ENCODE measurements around the gene ATR.

ATR gene

DNA sequence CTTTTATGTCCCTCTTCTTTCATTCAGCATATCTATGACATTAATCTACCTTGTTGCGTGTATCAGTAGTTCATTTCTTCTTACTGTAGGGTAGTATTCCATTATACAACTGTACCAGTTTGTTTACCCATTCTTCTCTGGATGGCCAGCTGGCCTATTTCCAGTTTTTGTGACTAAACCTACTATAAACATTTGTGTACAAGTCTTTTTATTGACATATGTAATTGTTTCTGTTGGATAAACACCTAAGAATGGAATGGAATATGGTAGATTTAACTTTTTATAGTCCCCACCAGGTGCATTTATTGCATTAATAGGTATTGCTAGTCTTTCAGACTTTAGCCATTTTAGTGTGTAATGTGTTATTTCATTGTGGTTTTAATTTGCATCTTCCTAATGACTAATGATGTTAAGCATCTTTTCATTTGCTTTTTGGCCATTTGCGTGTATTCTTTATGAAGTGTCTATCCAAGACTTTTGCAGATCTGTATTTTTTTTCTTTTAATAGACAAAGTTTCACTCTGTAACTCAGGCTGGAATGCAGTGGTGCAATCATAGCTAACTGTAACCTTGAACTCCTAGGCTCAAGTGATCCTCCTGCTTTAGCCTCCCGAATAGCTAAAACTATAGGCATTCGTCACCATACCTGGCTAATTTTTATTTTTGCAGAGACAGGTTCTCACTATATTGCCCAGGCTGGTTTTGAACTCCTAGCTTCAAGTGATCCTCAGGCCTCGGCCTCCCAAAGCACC is 88.8 kb downstream of the ATR start:
- H3K27me3 ChIP-seq (ENCODE audit: low read depth, low read length): no peaks in the 10 kb centered on the region
- no peak overlapping the region for H3K27ac ChIP-seq (ENCODE audit: low read length)
- H4K20me1 ChIP-seq (ENCODE audit: insufficient read depth, low read length): no peaks in the 10 kb centered on the region
- H2AFZ ChIP-seq (ENCODE audit: low read depth, low read length): no peak overlapping the region
- peaks cover 8% of the 10 kb centered on the region for H3K4me1 ChIP-seq (ENCODE audit: low read length)
- no peak overlapping the region for H3K4me3 ChIP-seq (ENCODE audit: low read length)
- no peak overlapping the region for H3K9ac ChIP-seq (ENCODE audit: low read length)
- H3K79me2 ChIP-seq (ENCODE audit: low read length): no peaks in the 10 kb centered on the region
- H3K9me3 ChIP-seq (ENCODE audit: insufficient read depth, low read length): no peaks in the 10 kb centered on the region
- H3K4me2 ChIP-seq (ENCODE audit: low read length): no peak overlapping the region
- H3K36me3 ChIP-seq (replicated peaks; ENCODE audit: low read depth, low read length): peaks cover 40% of the 10 kb centered on the region
- no peak for TF ChIP-seq CTCF (IDR thresholded peaks at IDR 0.05; ENCODE audit: low read depth, low read length)

- no peak for TF ChIP-seq EZH2phosphoT487 (IDR thresholded peaks at IDR 0.05; ENCODE audit: low read depth)
- no peak for TF ChIP-seq CTCF (IDR thresholded peaks at IDR 0.05; ENCODE audit: low read depth, low read length)
- H3K27ac ChIP-seq (ENCODE audit: low read length): no peak overlapping the region; the same call in 1 of the 2 replicates
- H3K9ac ChIP-seq (ENCODE audit: low read length): no peak overlapping the region
- no peak overlapping the region for H3K4me3 ChIP-seq (ENCODE audit: low read length)
- H3K36me3 ChIP-seq (replicated peaks; ENCODE audit: low read depth, low read length): peaks cover 39% of the 10 kb centered on the region
- no peak overlapping the region; the same call in 1 of the 2 replicates for H3K4me2 ChIP-seq (ENCODE audit: low read length)
- H2AFZ ChIP-seq (ENCODE audit: low read depth, low read length): no peak overlapping the region
- H3K4me1 ChIP-seq (ENCODE audit: low read length): peaks cover 12% of the 10 kb centered on the region
- no peaks in the 10 kb centered on the region for H4K20me1 ChIP-seq (ENCODE audit: insufficient read depth, low read length)
- H3K79me2 ChIP-seq (ENCODE audit: low read length): no peaks in the 10 kb centered on the region
- no peaks in the 10 kb centered on the region for H3K27me3 ChIP-seq (ENCODE audit: low read depth, low read length)
- 0 out of 2 replicates have a peak, but pooled peaks cover 3% of the 10 kb centered on the region for H3K9me3 ChIP-seq (ENCODE audit: insufficient read depth, low read length)
Observed at GRCh38 chr3:142484912-142485435, 93.6 kb downstream of the ATR start.

DNA sequence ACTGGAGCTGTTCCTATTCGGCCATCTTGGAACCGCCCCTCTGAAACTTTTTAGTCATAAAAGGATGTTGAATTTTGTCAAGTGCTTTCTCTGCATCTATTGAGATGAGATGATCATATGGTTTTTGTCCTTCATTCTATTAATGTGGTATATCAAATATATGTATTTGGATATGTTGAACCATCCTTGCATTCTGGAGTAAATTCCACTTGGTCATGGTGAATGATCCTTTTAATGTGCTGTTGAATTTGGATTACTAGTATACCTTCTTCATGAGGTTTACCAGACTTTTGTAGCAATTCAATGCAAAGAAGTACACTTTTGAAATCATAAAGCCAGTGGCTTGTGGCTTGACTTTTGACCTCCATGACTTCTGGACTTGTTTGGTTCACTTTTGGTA is 97.3 kb downstream of the ATR start:
- H3K9me3 ChIP-seq (ENCODE audit: insufficient read depth, low read length): 0 out of 2 replicates have a peak, but pooled peaks cover 3% of the 10 kb centered on the region
- no peak overlapping the region for H3K4me2 ChIP-seq (ENCODE audit: low read length)
- H2AFZ ChIP-seq (ENCODE audit: low read depth, low read length): no peak overlapping the region
- no peaks in the 10 kb centered on the region for H3K27me3 ChIP-seq (ENCODE audit: low read depth, low read length)
- TF ChIP-seq CTCF (IDR thresholded peaks at IDR 0.05; ENCODE audit: low read depth, low read length): no peak
- no peaks in the 10 kb centered on the region for H4K20me1 ChIP-seq (ENCODE audit: insufficient read depth, low read length)
- peaks cover 12% of the 10 kb centered on the region for H3K4me1 ChIP-seq (ENCODE audit: low read length)
- H3K79me2 ChIP-seq (ENCODE audit: low read length): no peaks in the 10 kb centered on the region
- H3K27ac ChIP-seq (ENCODE audit: low read length): no peak overlapping the region
- H3K9ac ChIP-seq (ENCODE audit: low read length): no peak overlapping the region
- peaks cover 32% of the 10 kb centered on the region for H3K36me3 ChIP-seq (replicated peaks; ENCODE audit: low read depth, low read length)
- H3K4me3 ChIP-seq (ENCODE audit: low read length): no peak overlapping the region

- no peaks in the 10 kb centered on the region for H3K9me3 ChIP-seq (ENCODE audit: insufficient read depth, low read length)
- no peak overlapping the region for H3K27ac ChIP-seq (ENCODE audit: low read length)
- no peak overlapping the region for H3K9ac ChIP-seq (ENCODE audit: low read length)
- TF ChIP-seq EZH2phosphoT487 (IDR thresholded peaks at IDR 0.05; ENCODE audit: low read depth) (no peak), CTCF (IDR thresholded peaks at IDR 0.05; ENCODE audit: low read depth, low read length) (no peak)
- H3K27me3 ChIP-seq (ENCODE audit: low read depth, low read length): no peaks in the 10 kb centered on the region
- H3K4me3 ChIP-seq (ENCODE audit: low read length): no peak overlapping the region
- no peaks in the 10 kb centered on the region for H3K36me3 ChIP-seq (replicated peaks; ENCODE audit: low read depth, low read length)
- H3K79me2 ChIP-seq (ENCODE audit: low read length): no peaks in the 10 kb centered on the region
- H3K4me2 ChIP-seq (ENCODE audit: low read length): no peak overlapping the region
- H3K4me1 ChIP-seq (ENCODE audit: low read length): no peaks in the 10 kb centered on the region
- H4K20me1 ChIP-seq (ENCODE audit: insufficient read depth, low read length): no peaks in the 10 kb centered on the region
- no peak overlapping the region for H2AFZ ChIP-seq (ENCODE audit: low read depth, low read length)
Observed at GRCh38 chr3:142470826-142471225, 107.7 kb downstream of the ATR start.

Measured in OCI-LY3 (cell line).